NT2/D1 (cell line): Measurements from ENCODE around the gene ADARB2.

Source experiments
- DNase-seq: peaks from one replicate; pipeline ENCODE4 v3.0.0-alpha.2; 2011; ENCODE audit warnings: low read depth, low spot score
- H3K27me3 ChIP-seq: 2 replicates; pipeline ENCODE4 v1.6.0; 2011; ENCODE audit warnings: mild to moderate bottlenecking; ENCODE audit not compliant: insufficient read length, insufficient read depth
- H3K36me3 ChIP-seq: 2 replicates; pipeline ENCODE4 v1.6.1; 2011; ENCODE audit warnings: mild to moderate bottlenecking, low read length, mixed read lengths; ENCODE audit not compliant: insufficient read depth, insufficient read length
- H3K4me1 ChIP-seq: 2 replicates; pipeline ENCODE4 v1.5.1; 2011; ENCODE audit not compliant: insufficient read depth, insufficient read length
- H3K4me3 ChIP-seq: 2 replicates; pipeline ENCODE4 v1.5.1; 2011; ENCODE audit warnings: low read depth; ENCODE audit not compliant: insufficient read length
- H3K9ac ChIP-seq: 2 replicates; pipeline ENCODE4 v1.6.0; 2011; ENCODE audit warnings: low read depth; ENCODE audit not compliant: insufficient read length
- H3K9me3 ChIP-seq: 2 replicates; pipeline ENCODE4 v1.5.1; 2011; ENCODE audit warnings: mild to moderate bottlenecking, low read length; ENCODE audit not compliant: insufficient read depth
- SUZ12 ChIP-seq: IDR thresholded peaks from 2 replicates; pipeline ENCODE4 v1.6.1; 2011; ENCODE audit not compliant: insufficient read length, insufficient read depth; ENCODE audit errors: extremely low read depth
- YY1 ChIP-seq: IDR thresholded peaks from 2 replicates; pipeline ENCODE4 v1.6.1; 2011; ENCODE audit not compliant: insufficient read length, insufficient read depth
- ZNF274 ChIP-seq: IDR thresholded peaks from 2 replicates; pipeline ENCODE4 v1.6.1; 2011; ENCODE audit warnings: mild to moderate bottlenecking, low read depth, low read length

The ADARB2 gene

DNA sequence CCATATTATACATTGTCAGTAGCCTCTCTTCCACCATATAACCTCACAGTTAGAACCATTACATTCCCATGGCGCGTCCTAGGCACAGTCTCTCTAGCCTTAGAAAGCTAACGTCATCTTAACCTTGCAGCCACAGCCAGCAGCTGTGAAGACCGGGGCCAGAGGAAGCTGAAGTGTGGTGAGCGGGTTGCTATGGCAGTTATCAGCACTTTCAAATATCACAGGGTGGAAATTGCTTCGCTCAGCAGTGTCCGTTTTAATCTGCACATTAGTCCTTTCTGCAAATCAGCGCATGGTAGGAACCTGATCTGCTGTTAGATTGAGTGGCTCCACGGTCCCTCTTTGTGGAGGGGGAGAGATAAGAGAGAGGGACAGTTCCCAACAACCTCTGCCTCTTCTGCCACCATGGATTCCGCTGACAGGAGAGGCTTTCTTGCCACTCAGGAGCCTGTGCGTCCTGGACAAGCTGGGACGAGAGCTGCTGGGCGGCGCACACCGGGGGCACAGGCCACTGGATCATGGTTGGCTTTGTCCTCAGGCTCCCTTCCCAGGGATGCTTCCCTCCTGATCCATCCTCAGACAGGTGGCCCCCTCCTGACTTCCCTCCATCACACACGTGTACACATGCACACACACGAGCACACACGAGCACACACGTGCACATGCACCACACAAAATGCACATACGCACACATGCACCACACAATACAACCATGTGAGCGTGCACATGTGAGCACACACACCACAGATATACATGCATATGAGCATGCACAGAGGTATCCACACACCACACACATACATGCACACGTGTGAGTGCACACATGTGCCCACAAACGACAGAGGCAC lies 587.3 kb downstream of the ADARB2 start:
- TF ChIP-seq ZNF274 = no peak
- no peak for TF ChIP-seq YY1
- no peak for TF ChIP-seq SUZ12
- no peak for DNase-seq
- Histone ChIP-seq H3K27me3 (no peaks in the 10 kb centered on the region), H3K4me1 (peaks cover 2% of the 10 kb centered on the region), H3K4me3 (no peak overlapping the region), H3K36me3 (no peaks in the 10 kb centered on the region), H3K9ac (no peak overlapping the region), H3K9me3 (peaks cover 12% of the 10 kb centered on the region)

DNA sequence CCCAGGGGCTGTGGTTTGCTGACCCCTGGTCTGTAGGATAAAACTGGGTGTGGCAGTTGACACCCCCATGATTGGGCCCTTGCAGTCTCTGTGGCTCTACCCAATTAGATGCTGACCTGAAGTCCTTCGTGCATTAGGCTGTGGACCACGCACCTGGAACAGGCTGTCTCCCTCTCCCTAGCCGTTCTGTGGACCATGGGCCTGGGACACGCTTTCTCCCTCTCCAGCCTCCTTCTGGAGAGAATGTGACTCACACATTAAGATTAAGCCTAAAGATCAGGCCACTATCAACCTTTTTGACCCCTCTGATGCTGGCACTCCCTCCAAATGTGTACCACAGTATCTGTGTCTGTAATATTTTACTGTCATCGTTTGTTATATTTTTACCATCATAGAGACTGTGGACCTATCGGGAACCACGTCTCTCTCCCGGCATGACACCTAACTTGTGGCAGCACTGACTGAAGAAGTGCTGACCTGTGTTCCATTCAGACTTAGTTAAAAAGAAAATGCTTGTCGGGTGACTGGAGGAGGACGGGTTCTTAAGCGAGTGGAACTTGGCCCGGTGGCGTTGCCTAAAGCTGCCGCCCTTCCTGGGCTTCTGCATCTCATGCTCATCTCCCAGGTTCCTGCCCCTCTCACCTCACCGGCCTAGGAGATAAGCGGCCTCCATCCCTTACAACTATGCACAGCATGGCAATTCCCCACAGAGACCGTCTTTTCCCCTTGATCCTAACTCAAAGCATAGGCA lies 588.3 kb downstream of the ADARB2 start:
- no peak for DNase-seq
- Histone ChIP-seq H3K4me3 (no peak overlapping the region), H3K36me3 (no peaks in the 10 kb centered on the region), H3K27me3 (no peaks in the 10 kb centered on the region), H3K9me3 (peaks cover 12% of the 10 kb centered on the region), H3K4me1 (no peaks in the 10 kb centered on the region), H3K9ac (no peak overlapping the region)
- TF ChIP-seq SUZ12 = no peak
- no peak for TF ChIP-seq YY1
- TF ChIP-seq ZNF274 = no peak

DNA sequence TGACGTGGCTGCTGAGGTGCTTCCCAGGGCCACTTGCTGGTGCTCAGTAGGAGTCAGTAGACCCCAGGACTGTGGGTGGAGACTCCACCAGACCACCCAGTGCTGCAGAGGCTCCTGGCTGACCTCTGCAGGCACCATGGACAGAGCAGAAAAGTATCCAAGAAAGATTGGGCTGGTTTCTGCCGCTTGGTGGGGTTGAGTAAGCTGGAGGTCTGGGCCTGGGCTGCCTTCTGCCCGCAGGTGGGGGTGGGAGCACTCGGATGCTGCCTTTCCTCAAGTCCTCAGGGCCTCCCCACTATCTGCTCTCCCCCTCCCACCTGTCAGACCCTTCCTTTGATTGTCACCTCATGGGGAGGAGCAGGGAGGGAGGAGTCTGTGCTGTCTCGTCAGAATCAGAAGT lies 589.5 kb downstream of the ADARB2 start:
- no peak for DNase-seq

DNA sequence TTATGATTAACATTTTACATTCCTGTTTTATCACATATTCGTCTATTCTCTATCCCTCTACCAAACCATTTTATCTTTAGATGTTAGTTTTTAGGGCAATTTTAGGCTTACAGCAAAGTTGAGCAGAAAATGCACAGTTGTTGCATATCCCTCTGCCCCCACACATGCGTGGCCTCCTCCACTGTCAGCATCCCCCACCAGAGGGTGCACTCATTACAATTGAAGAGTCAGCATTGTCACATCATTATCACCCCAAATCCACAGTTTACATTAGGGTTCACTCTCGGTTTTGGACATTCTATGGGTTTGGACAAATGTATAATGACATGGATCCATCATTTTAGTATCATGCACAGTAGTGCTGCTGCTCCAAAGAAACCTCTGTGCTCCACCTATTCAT lies 594.7 kb downstream of the ADARB2 start:
- Histone ChIP-seq H3K9me3 (peaks cover 23% of the 10 kb centered on the region), H3K9ac (no peak overlapping the region), H3K4me3 (no peak overlapping the region), H3K4me1 (no peaks in the 10 kb centered on the region), H3K27me3 (no peaks in the 10 kb centered on the region), H3K36me3 (no peaks in the 10 kb centered on the region)
- TF ChIP-seq ZNF274 = no peak
- TF ChIP-seq YY1 = no peak
- no peak for TF ChIP-seq SUZ12
- DNase-seq = no peak

More for the DNA sequence above, 589.5 kb downstream of the ADARB2 start:
- no peaks in the 10 kb centered on the region for H3K27me3 ChIP-seq
- TF ChIP-seq SUZ12 (no peak), YY1 (no peak), ZNF274 (no peak)
- no peaks in the 10 kb centered on the region for H3K4me1 ChIP-seq
- H3K9ac ChIP-seq = no peak overlapping the region
- no peaks in the 10 kb centered on the region for H3K36me3 ChIP-seq
- H3K9me3 ChIP-seq = peaks cover 12% of the 10 kb centered on the region
- H3K4me3 ChIP-seq = no peak overlapping the region

DNA sequence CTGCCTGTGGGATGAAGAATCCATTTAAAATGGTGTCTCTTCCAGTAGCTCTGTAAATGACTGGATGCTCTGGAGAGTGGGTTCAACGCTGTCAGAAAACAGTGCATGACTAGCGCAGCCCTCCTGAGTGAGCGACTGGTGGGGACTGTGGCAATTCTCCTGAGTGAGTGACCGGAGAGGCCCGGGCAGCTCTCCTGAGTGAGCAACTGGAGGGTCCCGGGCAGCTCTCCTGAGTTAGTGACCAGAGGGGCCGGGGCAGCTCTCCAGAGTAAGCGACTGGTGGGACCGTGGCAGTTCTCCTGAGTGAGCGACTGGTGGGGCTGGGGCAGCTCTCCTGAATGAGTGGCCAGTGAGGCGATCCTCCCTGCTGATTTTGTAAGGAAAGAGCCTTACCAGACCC lies 595.6 kb downstream of the ADARB2 start:
- Histone ChIP-seq H3K9ac (no peak overlapping the region), H3K4me3 (no peak overlapping the region), H3K4me1 (no peaks in the 10 kb centered on the region), H3K27me3 (no peaks in the 10 kb centered on the region), H3K9me3 (peaks cover 23% of the 10 kb centered on the region), H3K36me3 (no peaks in the 10 kb centered on the region)
- TF ChIP-seq ZNF274 (no peak), SUZ12 (no peak), YY1 (no peak)
- no peak for DNase-seq

DNA sequence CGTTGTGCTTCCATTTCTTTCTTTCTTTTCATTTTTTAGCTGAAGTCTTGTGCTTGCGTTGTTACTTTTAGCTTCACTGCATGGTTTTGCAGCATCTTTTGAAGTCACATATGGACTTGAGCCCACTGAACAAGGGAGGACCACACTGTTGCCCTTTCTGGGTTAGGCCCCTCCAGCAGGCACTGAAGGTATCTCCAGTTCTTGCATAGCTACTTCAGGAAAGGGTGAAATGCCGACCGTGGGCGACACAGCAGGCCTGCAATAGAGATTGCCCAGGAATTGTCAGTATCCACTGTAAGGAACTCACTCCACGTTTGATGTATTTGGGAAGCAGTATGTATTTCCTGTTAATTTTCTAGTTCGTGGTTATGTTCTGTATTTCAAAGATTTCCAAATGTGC lies 596.1 kb downstream of the ADARB2 start:
- peaks cover 22% of the 10 kb centered on the region for H3K9me3 ChIP-seq
- no peak overlapping the region for H3K4me3 ChIP-seq
- no peak overlapping the region for H3K9ac ChIP-seq
- no peak for DNase-seq
- H3K4me1 ChIP-seq = no peaks in the 10 kb centered on the region
- H3K27me3 ChIP-seq = no peaks in the 10 kb centered on the region
- TF ChIP-seq YY1 (no peak), SUZ12 (no peak), ZNF274 (no peak)
- no peaks in the 10 kb centered on the region for H3K36me3 ChIP-seq

DNA sequence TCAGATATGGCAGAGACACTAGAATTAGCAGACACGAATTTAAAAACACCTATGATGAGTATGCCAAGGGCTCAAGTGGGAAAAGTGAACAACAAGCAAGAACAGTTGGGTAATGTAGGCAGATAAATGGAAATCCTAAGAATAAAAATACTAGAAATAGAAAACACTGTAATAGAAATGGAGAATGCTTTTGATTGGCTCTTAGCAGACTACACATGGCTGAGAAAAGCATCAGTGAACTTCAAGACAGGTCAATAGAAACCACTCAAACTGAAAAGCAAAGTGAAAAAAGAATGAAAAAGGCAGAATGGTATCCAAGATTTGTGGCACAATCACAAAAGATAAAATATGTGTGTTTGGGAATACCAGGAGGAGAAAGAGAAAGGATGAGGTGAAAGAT lies 598.8 kb downstream of the ADARB2 start:
- Histone ChIP-seq H3K36me3 (no peaks in the 10 kb centered on the region), H3K9me3 (peaks cover 11% of the 10 kb centered on the region; the same call in 1 of the 2 replicates), H3K9ac (no peak overlapping the region), H3K4me1 (no peaks in the 10 kb centered on the region), H3K27me3 (no peaks in the 10 kb centered on the region), H3K4me3 (no peak overlapping the region)
- no peak for DNase-seq
- TF ChIP-seq SUZ12 (no peak), YY1 (no peak), ZNF274 (no peak)
